Panc1 (cell line): Measurements from ENCODE around the gene DHRSX. TPM values are rescaled to one million over a fixed set of nuclear protein-coding genes. Genes with fewer than 3 reads are reported as not detected.

Experiments
- ATAC-seq: fragments of 200-7000 bp; cut with Tn5 transposase; 2 replicates; pipeline ENCODE4 v1.9.1; 2020; ENCODE audit warnings: mild to moderate bottlenecking, moderate library complexity
- BruUV-seq: library from RNA; stranded (reverse); fragments of 400-500 nt; replicated peaks from 2 replicates; lab custom pipeline; 2021; lab: Mats Ljungman, UMichigan
- CTCF ChIA-PET: fragments of 300-600 bp; sonication (Branson Sonifier 250); formaldehyde crosslinking; loops from one replicate; lab custom pipeline; 2022; ENCODE audit warnings: antibody characterized with exemption; lab: Charles Lee
- POLR2A ChIA-PET: fragments of 300-600 bp; sonication (Branson Sonifier 250); formaldehyde crosslinking; loops from one replicate; lab custom pipeline; 2022; ENCODE audit warnings: antibody characterized with exemption; lab: Charles Lee
- DNase-seq: peaks from one replicate; pipeline ENCODE4 v3.0.0-alpha.2; 2010; ENCODE audit warnings: low read depth, low spot score
- H3K27ac ChIP-seq: 2 replicates; pipeline ENCODE4 v1.5.1; 2011; ENCODE audit warnings: mild to moderate bottlenecking, low read length, inconsistent platforms
- H3K27me3 ChIP-seq: fragments of 200-500 bp; sonication (Bioruptor generic); 2 replicates; pipeline ENCODE4 v1.6.0; 2014; ENCODE audit warnings: low read length, inconsistent platforms; ENCODE audit not compliant: control insufficient read depth, insufficient read depth
- H3K36me3 ChIP-seq: fragments of 200-500 bp; sonication (Bioruptor generic); 2 replicates; pipeline ENCODE4 v1.5.1; 2014; ENCODE audit warnings: inconsistent platforms, mild to moderate bottlenecking, low read length, moderate library complexity; ENCODE audit not compliant: control insufficient read depth, insufficient read depth
- H3K4me1 ChIP-seq: 2 replicates; pipeline ENCODE4 v1.5.1; 2011; ENCODE audit warnings: inconsistent platforms, mild to moderate bottlenecking, low read length, moderate library complexity; ENCODE audit not compliant: control insufficient read depth, insufficient read depth
- H3K4me3 ChIP-seq, 2 experiments: 2 replicates each; pipeline ENCODE4 v1.5.1; 2011 to 2012; ENCODE audit warnings: low read depth in 2 of 2, low read length in 2 of 2, mild to moderate bottlenecking in 2 of 2, inconsistent platforms in 1 of 2, moderate library complexity in 1 of 2
- H3K9me3 ChIP-seq: fragments of 200-500 bp; sonication (Bioruptor generic); 2 replicates; pipeline ENCODE4 v1.5.1; 2014; ENCODE audit warnings: low read depth, mild to moderate bottlenecking, inconsistent platforms, low read length, moderate library complexity; ENCODE audit not compliant: control insufficient read depth, insufficient read depth
- CTCF ChIP-seq: fragments of 450-650 bp; IDR thresholded peaks from 2 replicates; pipeline ENCODE4 v1.5.1; 2017; ENCODE audit warnings: mild to moderate bottlenecking
- POLR2AphosphoS5 ChIP-seq: IDR thresholded peaks from 2 replicates; pipeline ENCODE4 v1.6.1; 2012; ENCODE audit warnings: mild to moderate bottlenecking, low read depth, low read length, moderate library complexity
- SIN3A ChIP-seq: IDR thresholded peaks from 2 replicates; pipeline ENCODE4 v1.6.1; 2012; ENCODE audit warnings: low read depth, mild to moderate bottlenecking, low read length, moderate library complexity, borderline replicate concordance; ENCODE audit not compliant: insufficient read depth
- TCF7L2 ChIP-seq: IDR thresholded peaks from 2 replicates; pipeline ENCODE4 v1.6.1; 2011; ENCODE audit warnings: mild to moderate bottlenecking, low read depth, low read length, inconsistent platforms
- in situ Hi-C: cut with HindIII; loops from 2 replicates; pipeline ENCODE4 v1.10.0; 2016; ENCODE audit warnings: low sequenced_read_pairs, low pct_unique_long_range_greater_than_20kb
- intact Hi-C: fragments of 100-400 bp; cut with micrococcal nuclease; formaldehyde crosslinking; loops from one replicate; pipeline ENCODE4 v1.10.0; 2022; ENCODE audit not compliant: unreplicated experiment
- total RNA-seq: library from RNA; stranded (reverse); gene quantifications from one replicate; pipeline ENCODE4 v1.2.1, GENCODE V29; 2021; ENCODE audit not compliant: unreplicated experiment
- TF ChIP-seq, protein P1 (sequence below), 2 experiments: IDR thresholded peaks; 2 replicates each; pipeline ENCODE4 v1.6.1; 2011 to 2012; ENCODE audit warnings: low read depth in 2 of 2, control low read depth in 1 of 2, low read length in 1 of 2, mild to moderate bottlenecking in 1 of 2, moderate library complexity in 1 of 2; ENCODE audit not compliant: insufficient read depth in 1 of 2

The DHRSX gene
- total RNA-seq, 1 experiment from 2014 or later = 20.1 TPM

- no TSS peak for BruUV-seq
- CTCF ChIA-PET = no interaction called here
These were observed 70.4 kb downstream of the DHRSX start for GRCh38 chrX:2430265-2430825.

GRCh38 chrX:2427737-2428136 is 73.0 kb downstream of the DHRSX start:
- no peak for TF ChIP-seq POLR2AphosphoS5
- TF ChIP-seq, protein P1, sequence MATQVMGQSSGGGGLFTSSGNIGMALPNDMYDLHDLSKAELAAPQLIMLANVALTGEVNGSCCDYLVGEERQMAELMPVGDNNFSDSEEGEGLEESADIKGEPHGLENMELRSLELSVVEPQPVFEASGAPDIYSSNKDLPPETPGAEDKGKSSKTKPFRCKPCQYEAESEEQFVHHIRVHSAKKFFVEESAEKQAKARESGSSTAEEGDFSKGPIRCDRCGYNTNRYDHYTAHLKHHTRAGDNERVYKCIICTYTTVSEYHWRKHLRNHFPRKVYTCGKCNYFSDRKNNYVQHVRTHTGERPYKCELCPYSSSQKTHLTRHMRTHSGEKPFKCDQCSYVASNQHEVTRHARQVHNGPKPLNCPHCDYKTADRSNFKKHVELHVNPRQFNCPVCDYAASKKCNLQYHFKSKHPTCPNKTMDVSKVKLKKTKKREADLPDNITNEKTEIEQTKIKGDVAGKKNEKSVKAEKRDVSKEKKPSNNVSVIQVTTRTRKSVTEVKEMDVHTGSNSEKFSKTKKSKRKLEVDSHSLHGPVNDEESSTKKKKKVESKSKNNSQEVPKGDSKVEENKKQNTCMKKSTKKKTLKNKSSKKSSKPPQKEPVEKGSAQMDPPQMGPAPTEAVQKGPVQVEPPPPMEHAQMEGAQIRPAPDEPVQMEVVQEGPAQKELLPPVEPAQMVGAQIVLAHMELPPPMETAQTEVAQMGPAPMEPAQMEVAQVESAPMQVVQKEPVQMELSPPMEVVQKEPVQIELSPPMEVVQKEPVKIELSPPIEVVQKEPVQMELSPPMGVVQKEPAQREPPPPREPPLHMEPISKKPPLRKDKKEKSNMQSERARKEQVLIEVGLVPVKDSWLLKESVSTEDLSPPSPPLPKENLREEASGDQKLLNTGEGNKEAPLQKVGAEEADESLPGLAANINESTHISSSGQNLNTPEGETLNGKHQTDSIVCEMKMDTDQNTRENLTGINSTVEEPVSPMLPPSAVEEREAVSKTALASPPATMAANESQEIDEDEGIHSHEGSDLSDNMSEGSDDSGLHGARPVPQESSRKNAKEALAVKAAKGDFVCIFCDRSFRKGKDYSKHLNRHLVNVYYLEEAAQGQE (IDR thresholded peaks at IDR 0.05; ENCODE audit: insufficient read depth in 1 of 2, low read depth in 2 of 2, low read length in 1 of 2) = no peak
- TF ChIP-seq SIN3A = no peak
- no peak for TF ChIP-seq TCF7L2
- TF ChIP-seq CTCF = no peak
- no peak for DNase-seq
- Histone ChIP-seq H3K9me3 (no peaks in the 10 kb centered on the region), H3K27me3 (no peaks in the 10 kb centered on the region), H3K4me3 (no peak overlapping the region), H3K4me1 (no peaks in the 10 kb centered on the region), H3K27ac (no peak overlapping the region), H3K36me3 (no peaks in the 10 kb centered on the region)
- no peak for ATAC-seq
- BruUV-seq = no TSS peak
- POLR2A ChIA-PET = no interaction called here
- in situ Hi-C loops = no loop called here
- CTCF ChIA-PET = no interaction called here
- intact Hi-C loops = no loop called here

More at GRCh38 chrX:2430265-2430825, 70.4 kb downstream of the DHRSX start:
- Histone ChIP-seq H3K4me3 (no peak overlapping the region), H3K36me3 (no peaks in the 10 kb centered on the region), H3K4me1 (no peaks in the 10 kb centered on the region), H3K27me3 (no peaks in the 10 kb centered on the region), H3K27ac (no peak overlapping the region), H3K9me3 (no peaks in the 10 kb centered on the region)
- POLR2A ChIA-PET = no interaction called here
- DNase-seq (no peak), ATAC-seq (no peak)
- intact Hi-C loops (no loop called here), in situ Hi-C loops (no loop called here)
- TF ChIP-seq TCF7L2 (no peak), POLR2AphosphoS5 (no peak), SIN3A (no peak), CTCF (no peak)
- TF ChIP-seq, protein P1 (IDR thresholded peaks at IDR 0.05; ENCODE audit: insufficient read depth in 1 of 2, low read depth in 2 of 2, low read length in 1 of 2) = no peak
